ENCODE data around the gene TFCP2L1.

Gene TFCP2L1

DNA sequence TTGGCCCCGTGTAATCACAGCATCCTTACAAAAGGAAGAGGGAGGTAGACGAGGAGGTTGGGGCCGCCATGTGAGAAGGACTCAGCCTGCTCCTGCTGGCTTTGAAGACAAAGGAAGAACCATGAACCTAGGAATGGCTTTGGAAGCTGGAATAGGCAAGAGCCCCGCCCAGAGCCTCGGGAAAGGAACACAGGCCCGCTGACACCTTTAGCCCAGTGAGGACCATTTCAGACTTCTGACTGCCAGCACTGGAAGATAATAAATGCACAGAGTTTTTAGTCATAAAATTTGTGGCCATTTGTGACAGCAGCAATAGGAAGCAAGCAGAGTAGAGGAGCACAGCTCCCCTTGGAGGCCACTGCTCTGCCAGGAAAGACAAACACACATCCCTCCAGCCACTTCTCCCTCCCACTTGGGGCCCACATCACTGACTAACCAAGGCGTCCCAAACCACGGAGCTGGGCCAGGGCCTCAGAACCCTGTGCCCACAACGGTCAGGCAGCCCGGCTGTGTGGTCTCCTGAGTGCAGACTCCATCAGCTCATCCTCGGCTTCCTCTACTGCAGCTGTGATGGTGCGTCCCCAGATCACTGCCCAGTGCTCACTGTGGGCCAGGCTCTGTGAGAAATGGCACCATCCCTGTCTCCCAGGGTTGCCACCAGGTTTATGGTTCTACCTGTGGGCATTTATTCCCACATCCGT, 39.7 kb downstream of the TFCP2L1 start:
- H3K27ac ChIP-seq: no peak overlapping the region
- TF ChIP-seq, protein P1, sequence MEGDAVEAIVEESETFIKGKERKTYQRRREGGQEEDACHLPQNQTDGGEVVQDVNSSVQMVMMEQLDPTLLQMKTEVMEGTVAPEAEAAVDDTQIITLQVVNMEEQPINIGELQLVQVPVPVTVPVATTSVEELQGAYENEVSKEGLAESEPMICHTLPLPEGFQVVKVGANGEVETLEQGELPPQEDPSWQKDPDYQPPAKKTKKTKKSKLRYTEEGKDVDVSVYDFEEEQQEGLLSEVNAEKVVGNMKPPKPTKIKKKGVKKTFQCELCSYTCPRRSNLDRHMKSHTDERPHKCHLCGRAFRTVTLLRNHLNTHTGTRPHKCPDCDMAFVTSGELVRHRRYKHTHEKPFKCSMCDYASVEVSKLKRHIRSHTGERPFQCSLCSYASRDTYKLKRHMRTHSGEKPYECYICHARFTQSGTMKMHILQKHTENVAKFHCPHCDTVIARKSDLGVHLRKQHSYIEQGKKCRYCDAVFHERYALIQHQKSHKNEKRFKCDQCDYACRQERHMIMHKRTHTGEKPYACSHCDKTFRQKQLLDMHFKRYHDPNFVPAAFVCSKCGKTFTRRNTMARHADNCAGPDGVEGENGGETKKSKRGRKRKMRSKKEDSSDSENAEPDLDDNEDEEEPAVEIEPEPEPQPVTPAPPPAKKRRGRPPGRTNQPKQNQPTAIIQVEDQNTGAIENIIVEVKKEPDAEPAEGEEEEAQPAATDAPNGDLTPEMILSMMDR (conservative IDR thresholded peaks at IDR 0.05): no peak
- TF ChIP-seq ZFX (IDR thresholded peaks at IDR 0.05): no peak

DNA sequence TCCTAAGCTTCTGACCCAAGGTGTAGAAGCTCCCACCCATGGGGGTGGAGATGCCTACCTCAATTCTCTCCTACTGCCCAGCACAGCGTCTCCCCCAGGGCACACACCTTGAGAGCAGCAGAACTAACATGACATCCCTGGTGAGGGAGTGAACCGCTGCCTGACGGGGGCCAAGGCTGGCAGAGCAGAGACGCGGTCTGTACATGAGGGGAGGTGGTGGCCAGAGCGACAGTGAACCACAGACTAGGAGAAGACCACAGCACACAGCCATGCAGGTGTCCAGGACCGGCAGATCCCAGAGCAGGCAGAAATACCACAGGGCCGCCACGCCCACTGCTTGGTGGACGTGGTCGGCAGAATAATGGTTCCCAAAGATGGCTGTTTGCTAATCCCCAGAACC, 40.4 kb downstream of the TFCP2L1 start:
- H3K27ac ChIP-seq: no peak overlapping the region

DNA sequence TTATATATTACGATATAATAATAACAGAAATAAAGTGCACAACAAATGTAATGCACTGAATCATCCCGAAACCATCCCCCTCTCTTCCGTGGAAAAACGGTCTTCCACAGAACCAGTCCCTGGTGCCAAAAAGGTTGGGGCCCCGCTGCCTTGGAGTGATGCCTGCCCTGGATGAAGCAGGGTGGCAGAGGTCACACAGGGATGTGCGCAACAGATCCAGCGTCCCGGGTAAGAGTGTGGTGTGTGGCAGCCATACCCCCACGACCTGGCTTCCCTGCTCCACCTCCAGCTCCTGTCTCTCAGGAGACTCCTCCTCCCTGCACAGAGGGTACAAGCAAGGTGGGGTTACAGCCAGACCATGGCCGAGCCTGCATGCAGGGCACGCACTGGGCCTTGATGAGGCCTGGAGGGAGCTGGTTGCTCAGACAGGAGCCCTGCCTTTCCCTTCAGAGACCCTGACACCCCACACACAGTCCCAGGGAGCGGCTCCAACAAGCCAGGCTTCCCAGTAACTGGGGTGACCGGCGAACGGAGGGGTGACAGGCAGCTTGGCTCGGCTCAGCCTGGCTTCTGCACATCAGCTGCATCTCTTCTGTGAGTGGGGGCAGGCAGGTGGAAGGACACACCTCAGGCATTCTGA, 41.1 kb downstream of the TFCP2L1 start:
- H3K27ac ChIP-seq: no peak overlapping the region
- TF ChIP-seq, protein P1 (conservative IDR thresholded peaks at IDR 0.05): no peak
- no peak for TF ChIP-seq ZFX (IDR thresholded peaks at IDR 0.05)

More for the DNA sequence above, 40.4 kb downstream of the TFCP2L1 start:
- TF ChIP-seq, protein P1 (conservative IDR thresholded peaks at IDR 0.05): no peak

DNA sequence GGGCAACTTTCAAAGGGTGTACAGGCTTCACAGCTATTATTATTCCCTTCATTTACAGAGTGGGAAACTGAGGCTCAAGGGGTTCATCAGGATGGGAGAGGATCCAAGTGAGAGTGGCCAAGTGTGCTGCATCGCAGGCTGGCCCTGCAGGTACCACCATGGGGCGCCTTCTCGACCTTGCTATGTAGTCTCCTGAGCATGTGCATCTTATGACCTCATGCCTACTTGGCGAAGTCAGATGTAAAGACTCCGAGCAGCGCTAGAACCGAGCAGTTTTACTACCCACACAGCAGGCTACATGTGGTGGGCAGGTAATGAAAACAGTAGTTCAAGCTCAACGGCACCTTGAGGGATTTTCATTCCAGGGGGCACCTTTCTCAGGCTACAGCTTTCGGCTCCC, 42.0 kb downstream of the TFCP2L1 start:
- TF ChIP-seq ZFX (IDR thresholded peaks at IDR 0.05): no peak
- TF ChIP-seq, protein P1 (conservative IDR thresholded peaks at IDR 0.05): no peak
- no peak overlapping the region for H3K27ac ChIP-seq

DNA sequence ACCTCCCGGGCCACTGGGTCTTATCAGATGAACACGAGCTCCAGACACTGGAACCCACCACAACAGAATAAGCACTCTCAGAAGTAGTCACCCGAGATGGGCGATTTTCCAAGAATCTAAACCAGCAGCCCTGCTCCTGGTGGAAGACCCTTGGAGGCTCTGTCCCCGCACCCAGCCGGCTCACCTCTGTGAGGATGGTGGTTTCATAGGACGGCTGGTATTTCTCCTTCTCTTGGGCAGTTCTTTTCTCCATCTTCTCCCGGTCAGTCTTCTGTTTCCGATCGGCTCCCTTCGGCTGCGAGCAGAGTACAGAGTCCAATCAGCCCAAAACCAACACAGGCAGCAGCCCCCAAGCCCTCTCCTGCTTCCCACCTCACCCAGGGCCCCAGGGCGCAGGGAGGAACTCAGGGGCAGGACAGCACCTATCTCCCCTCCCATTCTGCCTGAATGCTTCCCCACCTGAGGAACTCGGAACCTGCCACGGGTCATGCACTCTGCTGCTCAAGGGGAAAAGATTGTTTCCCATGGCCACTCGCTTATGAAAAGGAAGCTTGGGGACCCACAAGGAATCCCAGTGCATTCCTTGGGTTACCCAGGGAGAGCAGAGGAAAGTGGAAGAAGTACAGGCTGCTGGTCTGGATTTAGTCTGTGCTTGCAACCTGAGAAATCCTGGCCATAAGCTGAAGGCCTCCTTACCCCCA, 42.7 kb downstream of the TFCP2L1 start:
- no peak for TF ChIP-seq ZFX (IDR thresholded peaks at IDR 0.05)
- TF ChIP-seq, protein P1 (conservative IDR thresholded peaks at IDR 0.05): no peak
- no peak overlapping the region for H3K27ac ChIP-seq

DNA sequence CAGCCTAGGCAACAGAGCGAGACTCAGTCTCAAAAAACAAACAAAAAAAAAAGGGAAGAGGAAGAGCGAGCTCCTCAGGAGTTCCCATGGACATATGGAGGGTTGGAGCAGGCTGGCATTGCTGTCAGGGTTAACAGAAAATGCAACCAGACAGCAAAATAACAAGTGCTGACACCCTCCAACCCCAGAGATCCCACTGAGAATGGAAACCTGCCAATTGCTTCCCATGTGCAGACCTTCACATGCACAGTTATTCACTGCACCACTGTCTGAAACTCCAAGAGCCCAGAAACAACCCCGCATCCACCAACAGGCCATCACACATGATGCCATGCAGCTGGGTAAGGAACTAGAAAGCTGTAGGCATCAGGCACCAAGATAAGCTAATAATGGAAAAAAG, 43.5 kb downstream of the TFCP2L1 start:
- TF ChIP-seq, protein P1 (conservative IDR thresholded peaks at IDR 0.05): no peak
- no peak for TF ChIP-seq ZFX (IDR thresholded peaks at IDR 0.05)
- H3K27ac ChIP-seq: no peak overlapping the region

DNA sequence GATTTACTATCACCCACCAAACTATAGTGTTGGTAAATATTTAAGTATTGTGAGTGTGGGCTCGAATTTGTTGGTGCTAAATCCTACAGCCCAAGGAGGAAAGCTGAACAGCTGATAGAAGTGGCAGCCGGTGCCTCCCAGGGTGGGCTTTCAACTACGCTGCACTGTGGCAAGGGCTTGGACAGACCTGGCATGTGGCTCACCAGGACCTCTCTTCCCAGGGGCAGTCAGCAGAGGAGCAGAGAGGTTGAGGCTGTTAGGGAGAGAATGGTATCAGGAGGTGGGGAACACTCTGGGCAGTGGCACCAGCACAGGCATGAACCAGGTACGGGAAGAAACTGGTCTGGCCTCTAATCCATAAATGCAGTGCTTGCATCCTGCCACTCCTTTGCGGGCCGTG, 44.6 kb downstream of the TFCP2L1 start:
- TF ChIP-seq ZFX (IDR thresholded peaks at IDR 0.05): no peak
- TF ChIP-seq, protein P1 (conservative IDR thresholded peaks at IDR 0.05): no peak
- no peak overlapping the region for H3K27ac ChIP-seq

Measured in C4-2B (cell line).